ENCODE results near the gene COX17. TPM values are rescaled to one million over a fixed set of nuclear protein-coding genes. Genes with fewer than 3 reads are reported as not detected.
A peak's percentile ranks its signal among the peaks of the same experiment; 100 is the strongest.

The COX17 gene
- polyA plus RNA-seq (ENCODE audit: insufficient read length in 3 of 3) = 10 to 100 TPM; 41.4 to 48.1 (median 44.0) TPM
- long read RNA-seq, donor 1, transcript COX17-201 (3 exons, 684 nt) = major isoform, 37 of 38 reads
- long read RNA-seq, donor 1, partial matches to known transcripts = 0 of 38 reads
- long read RNA-seq, donor 1, other reads (novel, unspliced or antisense) = 0 of 38 reads
- long read RNA-seq, donor 2, transcript COX17-201 (3 exons, 684 nt) = major isoform, 55 of 62 reads
- long read RNA-seq, donor 2, partial matches to known transcripts = 0 of 62 reads
- long read RNA-seq, donor 2, other reads (novel, unspliced or antisense) = 5 of 62 reads
- long read RNA-seq, donor 3, transcript COX17-201 (3 exons, 684 nt) = major isoform, 65 of 72 reads
- long read RNA-seq, donor 3, partial matches to known transcripts = 0 of 72 reads
- long read RNA-seq, donor 3, other reads (novel, unspliced or antisense) = 6 of 72 reads
- long read RNA-seq, donor 4, transcript COX17-201 (3 exons, 684 nt) = major isoform, 34 of 35 reads
- long read RNA-seq, donor 4, partial matches to known transcripts = 0 of 35 reads
- long read RNA-seq, donor 4, other reads (novel, unspliced or antisense) = 0 of 35 reads
- long read RNA-seq, donor 5 = 0 reads
- long read RNA-seq, donor 6, transcript COX17-201 (3 exons, 684 nt) = major isoform, 52 of 53 reads
- long read RNA-seq, donor 6, partial matches to known transcripts = 0 of 53 reads
- long read RNA-seq, donor 6, other reads (novel, unspliced or antisense) = 0 of 53 reads
- long read RNA-seq, donor 7, transcript COX17-201 (3 exons, 684 nt) = major isoform, 74 of 85 reads
- long read RNA-seq, donor 7, partial matches to known transcripts = 0 of 85 reads
- long read RNA-seq, donor 7, other reads (novel, unspliced or antisense) = 5 of 85 reads
- long read RNA-seq, donor 8, transcript COX17-201 (3 exons, 684 nt) = major isoform, 116 of 145 reads
- long read RNA-seq, donor 8, partial matches to known transcripts = 5 of 145 reads
- long read RNA-seq, donor 8, other reads (novel, unspliced or antisense) = 18 of 145 reads
- long read RNA-seq, donor 9, transcript COX17-201 (3 exons, 684 nt) = major isoform, 55 of 57 reads
- long read RNA-seq, donor 9, partial matches to known transcripts = 0 of 57 reads
- long read RNA-seq, donor 9, other reads (novel, unspliced or antisense) = 0 of 57 reads
- long read RNA-seq, donor 10, transcript COX17-201 (3 exons, 684 nt) = major isoform, 71 of 80 reads
- long read RNA-seq, donor 10, partial matches to known transcripts = 0 of 80 reads
- long read RNA-seq, donor 10, other reads (novel, unspliced or antisense) = 8 of 80 reads
- long read RNA-seq, donor 11, transcript COX17-201 (3 exons, 684 nt) = major isoform, 35 of 37 reads
- long read RNA-seq, donor 11, partial matches to known transcripts = 0 of 37 reads
- long read RNA-seq, donor 11, other reads (novel, unspliced or antisense) = 0 of 37 reads
- long read RNA-seq, donor 12, transcript COX17-201 (3 exons, 684 nt) = major isoform, 22 of 22 reads
- long read RNA-seq, donor 12, partial matches to known transcripts = 0 of 22 reads
- long read RNA-seq, donor 12, other reads (novel, unspliced or antisense) = 0 of 22 reads
- long read RNA-seq, donor 13, transcript COX17-201 (3 exons, 684 nt) = major isoform, 142 of 164 reads
- long read RNA-seq, donor 13, partial matches to known transcripts = 0 of 164 reads
- long read RNA-seq, donor 13, other reads (novel, unspliced or antisense) = 17 of 164 reads
- long read RNA-seq, donor 14, transcript COX17-201 (3 exons, 684 nt) = major isoform, 49 of 52 reads
- long read RNA-seq, donor 14, partial matches to known transcripts = 0 of 52 reads
- long read RNA-seq, donor 14, other reads (novel, unspliced or antisense) = 0 of 52 reads
- long read RNA-seq, donor 15, transcript COX17-201 (3 exons, 684 nt) = major isoform, 19 of 19 reads
- long read RNA-seq, donor 15, partial matches to known transcripts = 0 of 19 reads
- long read RNA-seq, donor 15, other reads (novel, unspliced or antisense) = 0 of 19 reads
- long read RNA-seq, donor 16, transcript COX17-201 (3 exons, 684 nt) = major isoform, 113 of 129 reads
- long read RNA-seq, donor 16, partial matches to known transcripts = 0 of 129 reads
- long read RNA-seq, donor 16, other reads (novel, unspliced or antisense) = 14 of 129 reads

- peak; percentile 86 to 96 (median 94) for DNase-seq (ENCODE audit: extremely low read depth in 1 of 11, low read depth in 9 of 11, low spot score in 4 of 11)
Measured at GRCh38 chr3:119676771-119677640, at the start of gene COX17. TSS of gene COX17 (minus strand) at chr3:119677406. CDS start at chr3:119677310, 96 bp downstream.

GRCh38 chr3:119726909-119727308, 49.7 kb upstream of the COX17 start:
- no peak for DNase-seq (ENCODE audit: extremely low read depth in 1 of 11, low read depth in 9 of 11, low spot score in 4 of 11)

- no peak for DNase-seq (ENCODE audit: extremely low read depth in 1 of 11, low read depth in 9 of 11, low spot score in 4 of 11)
Measured at GRCh38 chr3:119723022-119723421, 45.8 kb upstream of the COX17 start.

GRCh38 chr3:119717520-119717919, 40.3 kb upstream of the COX17 start:
- no peak for DNase-seq (ENCODE audit: extremely low read depth in 1 of 11, low read depth in 9 of 11, low spot score in 4 of 11)

GRCh38 chr3:119716998-119717397, 39.8 kb upstream of the COX17 start:
- DNase-seq (ENCODE audit: extremely low read depth in 1 of 11, low read depth in 9 of 11, low spot score in 4 of 11) = no peak

- no peak for DNase-seq (ENCODE audit: extremely low read depth in 1 of 11, low read depth in 9 of 11, low spot score in 4 of 11)
Measured at GRCh38 chr3:119715105-119715504, 37.9 kb upstream of the COX17 start.

GRCh38 chr3:119703820-119704531, 26.8 kb upstream of the COX17 start:
- DNase-seq (ENCODE audit: extremely low read depth in 1 of 11, low read depth in 9 of 11, low spot score in 4 of 11) = peak in 4 of 11 donors; percentile 10 to 37 (median 20)

GRCh38 chr3:119702530-119703527, 25.6 kb upstream of the COX17 start, which contains the start of gene CFAP91:
TSS of gene CFAP91 (plus strand) at chr3:119703022. CDS start at chr3:119703099, 77 bp downstream.
- DNase-seq (ENCODE audit: extremely low read depth in 1 of 11, low read depth in 9 of 11, low spot score in 4 of 11) = peak; percentile 82 to 93 (median 91)

GRCh38 chr3:119700920-119701734, 23.9 kb upstream of the COX17 start:
- DNase-seq (ENCODE audit: extremely low read depth in 1 of 11, low read depth in 9 of 11, low spot score in 4 of 11) = no peak

- no peak for DNase-seq (ENCODE audit: extremely low read depth in 1 of 11, low read depth in 9 of 11, low spot score in 4 of 11)
Measured at GRCh38 chr3:119700269-119700919, 23.2 kb upstream of the COX17 start.

GRCh38 chr3:119697394-119697793, 20.2 kb upstream of the COX17 start:
- no peak for DNase-seq (ENCODE audit: extremely low read depth in 1 of 11, low read depth in 9 of 11, low spot score in 4 of 11)

- DNase-seq (ENCODE audit: extremely low read depth in 1 of 11, low read depth in 9 of 11, low spot score in 4 of 11) = no peak
Measured at GRCh38 chr3:119695480-119695879, 18.3 kb upstream of the COX17 start.

- DNase-seq (ENCODE audit: extremely low read depth in 1 of 11, low read depth in 9 of 11, low spot score in 4 of 11) = no peak
Measured at GRCh38 chr3:119690043-119690656, 12.9 kb upstream of the COX17 start.
